B cell (primary cell): Measurements from ENCODE around the gene SOX13. TPM values are rescaled to one million over a fixed set of nuclear protein-coding genes. Genes with fewer than 3 reads are reported as not detected.

Experiments
- ATAC-seq: fragments of 200-7000 bp; cut with Tn5 transposase; one replicate; pipeline ENCODE4 v1.10.0; 2021; ENCODE audit warnings: low read depth, mild to moderate bottlenecking, moderate number of reproducible peaks, moderate library complexity
- CTCF ChIA-PET: fragments of 350-600 bp; sonication (Branson Sonifier 250); formaldehyde crosslinking; loops from one replicate; lab custom pipeline; 2021; ENCODE audit warnings: antibody characterized with exemption, inconsistent platforms; lab: Charles Lee
- POLR2A ChIA-PET: fragments of 350-600 bp; sonication (Branson Sonifier 250); formaldehyde crosslinking; loops from one replicate; lab custom pipeline; 2021; ENCODE audit warnings: antibody characterized with exemption; lab: Charles Lee
- DNase-seq: peaks from one replicate; pipeline ENCODE4 v3.0.0; 2013
- H2AFZ ChIP-seq: 2 replicates; pipeline ENCODE4 v1.6.1; 2012; ENCODE audit warnings: mild to moderate bottlenecking, low read depth, low read length; ENCODE audit not compliant: insufficient read depth, poor library complexity, severe bottlenecking
- H3K27ac ChIP-seq, 2 donors: 1 replicate in 1 of 2; 2 replicates in 1 of 2; pipeline ENCODE4 v1.5.1; 2012 to 2013; ENCODE audit warnings: low read length in 2 of 2, mild to moderate bottlenecking in 2 of 2, moderate library complexity in 1 of 2
- H3K27me3 ChIP-seq, 4 experiments: fragments of 200-600 bp in 1 of 4; sonication (generic) in 1 of 4; replicated peaks in 1 of 4; 1 replicate in 2 of 4; 2 replicates in 2 of 4; pipeline versions ENCODE4 v1.6.1 to v1.7.0; 2013 to 2016; ENCODE audit warnings: low read length in 3 of 4, mild to moderate bottlenecking in 2 of 4, mixed read lengths in 1 of 4, moderate library complexity in 1 of 4; ENCODE audit not compliant: insufficient read depth in 4 of 4, control insufficient read depth in 3 of 4; ENCODE audit errors: control extremely low read depth in 1 of 4
- H3K36me3 ChIP-seq, 2 experiments: replicated peaks in 1 of 2; 1 replicate in 1 of 2; 2 replicates in 1 of 2; pipeline versions ENCODE4 v1.6.1 to v1.7.1; 2013; ENCODE audit warnings: low read length in 1 of 2; ENCODE audit not compliant: insufficient read depth in 2 of 2, control insufficient read depth in 1 of 2; ENCODE audit errors: control extremely low read depth in 1 of 2, extremely low read depth in 1 of 2
- H3K4me1 ChIP-seq, 2 donors: fragments of 200-600 bp in 1 of 2; sonication (generic) in 1 of 2; 1 replicate in 1 of 2; 2 replicates in 1 of 2; pipeline versions ENCODE4 v1.5.1 to v1.6.1; 2013 to 2017; ENCODE audit warnings: low read length in 2 of 2; ENCODE audit not compliant: control insufficient read depth in 2 of 2, insufficient read depth in 2 of 2
- H3K4me2 ChIP-seq: replicated peaks from 2 replicates; pipeline ENCODE3; 2012; ENCODE audit warnings: mild to moderate bottlenecking, low read depth, low read length; ENCODE audit not compliant: poor library complexity, severe bottlenecking
- H3K4me3 ChIP-seq, 5 experiments: fragments of 200-600 bp in 1 of 5; sonication (generic) in 1 of 5; 1 replicate in 3 of 5; 2 replicates in 2 of 5; pipeline versions ENCODE4 v1.5.1 to v1.7.0; 2011 to 2016; ENCODE audit warnings: low read length in 4 of 5, mild to moderate bottlenecking in 4 of 5, low read depth in 2 of 5, control low read depth in 1 of 5, moderate library complexity in 1 of 5; ENCODE audit not compliant: insufficient read depth in 1 of 5; ENCODE audit errors: control extremely low read depth in 1 of 5, extremely low read depth in 1 of 5
- H3K79me2 ChIP-seq: fragments of 200-600 bp; sonication (generic); one replicate; pipeline ENCODE4 v1.6.0; 2016; ENCODE audit warnings: low read length; ENCODE audit not compliant: control insufficient read depth, insufficient read depth
- H3K9ac ChIP-seq: fragments of 200-600 bp; sonication (generic); 2 replicates; pipeline ENCODE4 v1.6.1; 2017; ENCODE audit warnings: mild to moderate bottlenecking, low read length, moderate library complexity
- H3K9me3 ChIP-seq, 3 donors: one replicate each; pipeline versions ENCODE4 v1.6.1 to v1.7.1; 2013; ENCODE audit warnings: low read length in 2 of 3; ENCODE audit not compliant: control insufficient read depth in 2 of 3, insufficient read depth in 1 of 3; ENCODE audit errors: control extremely low read depth in 1 of 3
- H4K20me1 ChIP-seq: 2 replicates; pipeline ENCODE4 v1.6.0; 2012; ENCODE audit warnings: mild to moderate bottlenecking, low read length; ENCODE audit not compliant: insufficient read depth, control insufficient read depth, poor library complexity, severe bottlenecking
- H3K27ac Mint-ChIP-seq: one replicate; pipeline ENCODE4 v1.8.0; 2021; ENCODE audit warnings: mixed read lengths
- H3K27me3 Mint-ChIP-seq: one replicate; pipeline ENCODE4 v1.8.0; 2021; ENCODE audit warnings: mixed read lengths
- H3K4me1 Mint-ChIP-seq: one replicate; pipeline ENCODE4 v1.8.0; 2021; ENCODE audit warnings: mixed read lengths
- H3K4me3 Mint-ChIP-seq: one replicate; pipeline ENCODE4 v1.8.0; 2021; ENCODE audit warnings: mixed read lengths
- H3K9me3 Mint-ChIP-seq: one replicate; pipeline ENCODE4 v1.8.0; 2022; ENCODE audit warnings: mixed read lengths; ENCODE audit not compliant: insufficient read depth
- CTCF ChIP-seq: fragments of 200-600 bp; IDR thresholded peaks from one replicate; pipeline ENCODE4 v1.8.0; 2022; ENCODE audit warnings: antibody characterized with exemption, mild to moderate bottlenecking
- EZH2 ChIP-seq: IDR thresholded peaks from 2 replicates; pipeline ENCODE4 v1.6.1; 2012; ENCODE audit warnings: borderline replicate concordance, low read depth, mild to moderate bottlenecking, moderate library complexity, low read length; ENCODE audit not compliant: insufficient read depth, poor library complexity, severe bottlenecking
- WGBS: methylation state at CpG from one replicate; pipeline ENCODE4 v1.1.5; 2013; ENCODE audit warnings: missing lambda C conversion rate; ENCODE audit not compliant: insufficient coverage; 5-methylcytosine and 5-hydroxymethylcytosine counted together
- intact Hi-C: fragments of 100-400 bp; cut with micrococcal nuclease; formaldehyde crosslinking; loops from one replicate; pipeline ENCODE4 v1.10.0; 2022
- polyA plus RNA-seq: library from polyadenylated mRNA; depleted of rRNA; stranded (reverse); fragments of >200 nt; gene quantifications from 2 replicates; pipeline ENCODE4 v1.2.3, GENCODE V29; 2012
- total RNA-seq, 2 donors: library from RNA; stranded (reverse); fragments of 120-200 nt in 1 of 2; gene quantifications; 1 replicate in 1 of 2; 2 replicates in 1 of 2; pipeline versions ENCODE4 v1.2.3 to v1.2.4, GENCODE V29; 2013 to 2022

Gene SOX13
- total and polyA plus RNA-seq, 2 donors (not counting 1 experiment from before 2014, with no cell fraction given): 0.15 to 1.3 TPM

GRCh38 chr1:204123376-204123775, 50.5 kb downstream of the SOX13 start:
- Histone ChIP-seq H3K27me3 (no peaks in the 10 kb centered on the region), H2AFZ (no peak overlapping the region), H3K27ac (no peak overlapping the region), H3K4me3 (no peak overlapping the region), H3K9ac (no peak overlapping the region), H3K79me2 (no peaks in the 10 kb centered on the region), H3K9me3 (no peaks in the 10 kb centered on the region), H3K36me3 (no peaks in the 10 kb centered on the region), H3K4me2 (no peak overlapping the region), H3K4me1 (no peaks in the 10 kb centered on the region), H4K20me1 (no peaks in the 10 kb centered on the region)
- no peak for ATAC-seq
- ChIA-PET CTCF (no interaction called here), POLR2A (no interaction called here)
- peaks cover 6% of the 10 kb centered on the region for H3K27me3 Mint-ChIP-seq
- H3K27ac Mint-ChIP-seq: no peak overlapping the region
- intact Hi-C loops: no loop called here
- H3K4me3 Mint-ChIP-seq: no peak overlapping the region
- no peak for TF ChIP-seq EZH2
- TF ChIP-seq CTCF: no peak
- no peak for DNase-seq
- 76% methylated on average over 8 of the region's 9 CpGs for WGBS
- no peaks in the 10 kb centered on the region for H3K4me1 Mint-ChIP-seq
- no peaks in the 10 kb centered on the region for H3K9me3 Mint-ChIP-seq

GRCh38 chr1:204124639-204125038, 51.7 kb downstream of the SOX13 start:
- no peak for TF ChIP-seq EZH2
- no peak for TF ChIP-seq CTCF
- H3K4me3 Mint-ChIP-seq: no peak overlapping the region
- DNase-seq: no peak
- H3K4me1 Mint-ChIP-seq: peaks cover 5% of the 10 kb centered on the region
- no peak overlapping the region for H3K27ac Mint-ChIP-seq
- intact Hi-C loops: loop anchor here (5.0 kb wide), 1 partner anchor 622 kb away; no protein-coding TSS in a partner anchor
- Histone ChIP-seq H4K20me1 (no peaks in the 10 kb centered on the region), H3K36me3 (no peaks in the 10 kb centered on the region), H3K9me3 (no peaks in the 10 kb centered on the region), H3K4me3 (no peak overlapping the region), H2AFZ (no peak overlapping the region), H3K9ac (no peak overlapping the region), H3K4me2 (no peak overlapping the region), H3K27ac (no peak overlapping the region), H3K79me2 (no peaks in the 10 kb centered on the region), H3K4me1 (peaks cover 7 to 8% of the 10 kb centered on the region in 2 donors), H3K27me3 (peaks cover 0 to 4% (median 2%) of the 10 kb centered on the region in 4 experiments)
- H3K9me3 Mint-ChIP-seq: no peaks in the 10 kb centered on the region
- 96% methylated on average over 22 of the region's 22 CpGs for WGBS
- no peak for ATAC-seq
- CTCF ChIA-PET: no interaction called here
- H3K27me3 Mint-ChIP-seq: peaks cover 9% of the 10 kb centered on the region
- POLR2A ChIA-PET: no interaction called here
